ENCODE data around the gene GABRB1.

Gene GABRB1

DNA sequence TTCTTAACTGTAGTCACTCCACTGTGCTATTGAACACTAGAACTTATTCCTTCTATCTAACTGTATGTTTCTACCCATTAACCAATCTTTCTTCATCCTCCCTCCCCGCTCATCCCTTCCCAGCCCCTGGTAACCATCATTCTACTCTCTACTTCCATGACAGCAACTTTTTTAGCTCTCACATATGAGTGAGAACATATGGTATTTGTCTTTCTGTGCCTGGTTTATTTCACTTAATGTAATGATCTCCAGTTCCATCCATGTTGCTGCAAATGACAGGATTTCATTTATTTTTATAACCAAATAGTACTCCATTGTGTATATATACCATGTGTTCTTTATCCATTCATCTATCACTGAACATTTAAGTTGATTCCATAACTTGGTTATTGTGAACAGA, 186.5 kb downstream of the GABRB1 start:
- DNase-seq: no peak

DNA sequence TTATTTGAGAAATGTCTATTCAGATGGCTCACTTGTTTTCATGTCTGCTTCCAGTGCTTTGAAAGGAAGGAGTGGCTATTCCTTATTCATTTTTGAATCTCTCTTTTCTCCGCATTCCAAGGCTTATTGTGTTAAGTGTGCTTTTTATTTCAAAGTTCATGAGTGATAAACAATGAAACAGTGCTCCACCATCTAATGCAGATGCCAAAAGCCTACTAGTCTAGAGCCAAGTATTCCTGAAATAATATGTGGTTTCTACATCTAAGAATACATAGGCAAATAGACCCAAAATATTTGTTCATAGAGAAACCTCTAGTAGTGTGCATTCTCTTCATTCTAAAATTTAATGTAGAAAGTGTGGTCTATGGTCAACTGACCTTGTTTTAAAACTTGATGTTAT, 187.3 kb downstream of the GABRB1 start:
- H3K4me3 ChIP-seq (ENCODE audit: insufficient read depth, low read depth, low read length, poor library complexity, severe bottlenecking): no peak overlapping the region
- H3K4me1 ChIP-seq (ENCODE audit: control insufficient read depth, insufficient read depth, low read length, poor library complexity, severe bottlenecking): no peaks in the 10 kb centered on the region
- no peaks in the 10 kb centered on the region for H3K9me3 ChIP-seq (ENCODE audit: control insufficient read depth, low read length)
- no peaks in the 10 kb centered on the region for H3K36me3 ChIP-seq (ENCODE audit: control insufficient read depth, insufficient read depth, low read length)
- no peak overlapping the region for H3K27ac ChIP-seq (ENCODE audit: insufficient read depth, low read length, poor library complexity, severe bottlenecking)
- H3K27me3 ChIP-seq (replicated peaks; ENCODE audit: control insufficient read depth, insufficient read depth, low read length, poor library complexity, severe bottlenecking): no peaks in the 10 kb centered on the region
- DNase-seq: no peak

More for the DNA sequence above, 186.5 kb downstream of the GABRB1 start:
- no peaks in the 10 kb centered on the region for H3K36me3 ChIP-seq (ENCODE audit: control insufficient read depth, insufficient read depth, low read length)
- H3K9me3 ChIP-seq (ENCODE audit: control insufficient read depth, low read length): no peaks in the 10 kb centered on the region
- no peak overlapping the region for H3K4me3 ChIP-seq (ENCODE audit: insufficient read depth, low read depth, low read length, poor library complexity, severe bottlenecking)
- no peak overlapping the region for H3K27ac ChIP-seq (ENCODE audit: insufficient read depth, low read length, poor library complexity, severe bottlenecking)
- H3K4me1 ChIP-seq (ENCODE audit: control insufficient read depth, insufficient read depth, low read length, poor library complexity, severe bottlenecking): no peaks in the 10 kb centered on the region
- no peaks in the 10 kb centered on the region for H3K27me3 ChIP-seq (replicated peaks; ENCODE audit: control insufficient read depth, insufficient read depth, low read length, poor library complexity, severe bottlenecking)

DNA sequence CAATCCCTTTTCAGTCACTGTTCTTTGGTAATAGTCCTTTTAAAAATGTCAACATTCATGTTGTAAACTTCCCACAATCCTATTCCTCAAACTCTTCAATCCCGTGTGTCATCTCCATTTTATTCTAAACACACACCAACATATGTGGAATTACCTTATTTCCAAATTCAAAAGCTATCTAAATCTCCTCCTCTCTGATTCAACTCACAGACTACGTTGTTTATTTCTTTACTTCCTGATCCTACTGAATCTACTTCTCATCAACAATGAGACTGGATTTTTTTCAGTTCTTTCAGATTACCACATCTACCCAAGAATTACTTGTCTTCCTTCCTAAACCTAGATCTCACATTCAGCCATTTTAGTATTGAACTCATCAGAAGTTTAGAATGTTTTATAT, 188.2 kb downstream of the GABRB1 start:
- Histone ChIP-seq H3K9me3 (ENCODE audit: control insufficient read depth, low read length) (no peaks in the 10 kb centered on the region), H3K27me3 (replicated peaks; ENCODE audit: control insufficient read depth, insufficient read depth, low read length, poor library complexity, severe bottlenecking) (no peaks in the 10 kb centered on the region), H3K4me3 (ENCODE audit: insufficient read depth, low read depth, low read length, poor library complexity, severe bottlenecking) (no peak overlapping the region), H3K27ac (ENCODE audit: insufficient read depth, low read length, poor library complexity, severe bottlenecking) (no peak overlapping the region), H3K36me3 (ENCODE audit: control insufficient read depth, insufficient read depth, low read length) (no peaks in the 10 kb centered on the region), H3K4me1 (ENCODE audit: control insufficient read depth, insufficient read depth, low read length, poor library complexity, severe bottlenecking) (no peaks in the 10 kb centered on the region)
- no peak for DNase-seq

DNA sequence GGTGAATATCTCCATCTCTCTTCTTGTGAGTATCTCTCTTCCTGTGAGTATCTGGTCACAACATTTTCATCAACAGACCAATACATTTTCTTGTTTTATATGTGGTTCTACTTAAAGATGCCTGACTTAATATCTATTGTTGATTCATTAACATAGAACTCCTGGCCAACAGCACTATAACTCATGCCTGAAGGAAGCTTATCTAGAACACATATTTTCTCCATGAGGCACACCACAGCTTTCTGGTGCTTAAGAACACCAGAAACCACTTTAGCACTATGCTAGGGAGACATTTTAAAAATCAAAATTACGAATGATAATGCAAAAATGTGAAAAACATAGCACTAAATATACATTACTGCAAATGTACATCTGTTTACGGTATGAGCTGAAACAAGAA, 190.4 kb downstream of the GABRB1 start:
- H3K4me1 ChIP-seq (ENCODE audit: control insufficient read depth, insufficient read depth, low read length, poor library complexity, severe bottlenecking): no peaks in the 10 kb centered on the region
- DNase-seq: no peak

DNA sequence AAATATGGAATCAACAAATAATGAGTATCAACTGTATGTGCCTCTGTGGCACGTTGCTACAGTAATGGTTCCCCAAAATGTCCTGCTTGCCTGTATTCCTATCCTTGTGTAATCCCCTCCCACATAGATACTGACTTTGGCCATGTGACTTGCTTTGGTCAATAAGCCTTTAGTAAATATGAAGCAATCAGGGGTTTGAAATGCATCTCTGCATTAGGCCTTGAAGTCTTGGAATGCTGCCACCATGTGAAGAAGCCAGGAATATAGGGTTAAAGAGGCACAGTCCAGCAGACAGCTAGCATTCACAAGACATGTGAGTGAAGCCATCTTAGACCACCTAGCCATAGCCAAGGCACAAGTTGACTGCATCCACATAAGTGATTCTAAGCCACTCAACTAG, 190.9 kb downstream of the GABRB1 start:
- H3K36me3 ChIP-seq (ENCODE audit: control insufficient read depth, insufficient read depth, low read length): no peaks in the 10 kb centered on the region
- H3K4me3 ChIP-seq (ENCODE audit: insufficient read depth, low read depth, low read length, poor library complexity, severe bottlenecking): no peak overlapping the region
- no peaks in the 10 kb centered on the region for H3K4me1 ChIP-seq (ENCODE audit: control insufficient read depth, insufficient read depth, low read length, poor library complexity, severe bottlenecking)
- H3K9me3 ChIP-seq (ENCODE audit: control insufficient read depth, low read length): no peaks in the 10 kb centered on the region
- no peak for DNase-seq
- H3K27me3 ChIP-seq (replicated peaks; ENCODE audit: control insufficient read depth, insufficient read depth, low read length, poor library complexity, severe bottlenecking): no peaks in the 10 kb centered on the region
- no peak overlapping the region for H3K27ac ChIP-seq (ENCODE audit: insufficient read depth, low read length, poor library complexity, severe bottlenecking)

More for the DNA sequence above, 190.4 kb downstream of the GABRB1 start:
- Histone ChIP-seq H3K27ac (ENCODE audit: insufficient read depth, low read length, poor library complexity, severe bottlenecking) (no peak overlapping the region), H3K36me3 (ENCODE audit: control insufficient read depth, insufficient read depth, low read length) (no peaks in the 10 kb centered on the region), H3K27me3 (replicated peaks; ENCODE audit: control insufficient read depth, insufficient read depth, low read length, poor library complexity, severe bottlenecking) (no peaks in the 10 kb centered on the region), H3K9me3 (ENCODE audit: control insufficient read depth, low read length) (no peaks in the 10 kb centered on the region), H3K4me3 (ENCODE audit: insufficient read depth, low read depth, low read length, poor library complexity, severe bottlenecking) (no peak overlapping the region)

DNA sequence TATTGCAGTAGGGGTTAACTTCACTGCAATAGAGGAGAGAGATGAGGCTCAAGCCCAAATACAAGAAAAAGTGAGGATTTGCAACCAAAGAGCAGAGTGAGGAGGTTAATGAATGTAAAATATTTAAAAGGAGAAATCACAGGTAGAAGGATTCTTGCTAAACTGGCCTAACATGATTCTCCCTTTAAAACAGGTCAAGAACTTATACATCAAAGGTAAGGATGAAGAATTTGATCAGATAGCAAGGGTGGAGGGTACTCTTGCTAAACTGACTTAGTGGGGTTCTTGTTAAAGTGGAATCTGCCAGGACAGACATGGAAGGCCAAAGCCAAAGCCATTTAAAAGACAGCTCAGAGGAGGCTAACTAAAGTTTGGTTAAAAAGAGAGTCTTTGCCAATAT, 193.0 kb downstream of the GABRB1 start:
- H3K4me3 ChIP-seq (ENCODE audit: insufficient read depth, low read depth, low read length, poor library complexity, severe bottlenecking): no peak overlapping the region
- H3K27me3 ChIP-seq (replicated peaks; ENCODE audit: control insufficient read depth, insufficient read depth, low read length, poor library complexity, severe bottlenecking): no peaks in the 10 kb centered on the region
- no peaks in the 10 kb centered on the region for H3K4me1 ChIP-seq (ENCODE audit: control insufficient read depth, insufficient read depth, low read length, poor library complexity, severe bottlenecking)
- H3K9me3 ChIP-seq (ENCODE audit: control insufficient read depth, low read length): no peaks in the 10 kb centered on the region
- no peak overlapping the region for H3K27ac ChIP-seq (ENCODE audit: insufficient read depth, low read length, poor library complexity, severe bottlenecking)
- no peak for DNase-seq
- H3K36me3 ChIP-seq (ENCODE audit: control insufficient read depth, insufficient read depth, low read length): no peaks in the 10 kb centered on the region

DNA sequence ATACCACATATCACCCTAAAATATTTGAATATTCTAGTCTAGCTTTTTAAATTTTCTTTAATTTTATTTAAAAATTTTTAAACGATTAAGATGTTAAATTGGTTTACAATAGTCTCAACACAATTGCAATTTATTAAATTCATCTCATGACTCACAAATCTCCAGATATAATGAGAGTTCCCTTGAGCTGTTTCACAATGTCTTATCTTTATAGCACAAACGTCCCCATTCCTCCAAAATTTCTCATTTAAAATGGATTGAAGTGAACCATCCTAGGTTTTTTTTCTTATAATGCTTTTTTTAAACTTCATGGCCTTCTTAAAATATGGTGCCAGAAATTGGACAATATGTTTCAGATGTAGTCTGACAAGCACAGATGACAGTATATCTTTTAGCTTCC, 204.4 kb downstream of the GABRB1 start:
- no peak for DNase-seq
- no peaks in the 10 kb centered on the region for H3K9me3 ChIP-seq (ENCODE audit: control insufficient read depth, low read length)
- no peak overlapping the region for H3K27ac ChIP-seq (ENCODE audit: insufficient read depth, low read length, poor library complexity, severe bottlenecking)
- H3K4me3 ChIP-seq (ENCODE audit: insufficient read depth, low read depth, low read length, poor library complexity, severe bottlenecking): no peak overlapping the region
- no peaks in the 10 kb centered on the region for H3K4me1 ChIP-seq (ENCODE audit: control insufficient read depth, insufficient read depth, low read length, poor library complexity, severe bottlenecking)
- H3K27me3 ChIP-seq (replicated peaks; ENCODE audit: control insufficient read depth, insufficient read depth, low read length, poor library complexity, severe bottlenecking): no peaks in the 10 kb centered on the region
- no peaks in the 10 kb centered on the region for H3K36me3 ChIP-seq (ENCODE audit: control insufficient read depth, insufficient read depth, low read length)

DNA sequence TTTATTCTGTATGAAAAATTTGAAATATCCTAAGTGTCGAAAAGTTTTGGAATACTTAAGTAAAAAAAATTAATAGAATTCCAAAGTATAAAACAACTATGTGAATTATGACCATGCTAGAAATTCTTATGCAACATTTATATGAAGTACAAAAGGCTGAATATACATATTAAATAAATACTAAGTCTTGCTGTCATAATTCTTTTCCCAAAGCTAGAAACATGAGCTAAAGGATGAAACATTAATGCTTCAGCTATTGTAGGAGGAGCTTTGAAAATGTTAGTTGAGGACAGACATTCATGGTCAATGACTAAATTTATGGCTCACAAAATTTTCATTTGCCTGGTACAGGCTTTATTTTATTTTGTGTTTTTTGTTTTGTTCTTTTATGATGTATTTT, 207.3 kb downstream of the GABRB1 start:
- Histone ChIP-seq H3K36me3 (ENCODE audit: control insufficient read depth, insufficient read depth, low read length) (no peaks in the 10 kb centered on the region), H3K27ac (ENCODE audit: insufficient read depth, low read length, poor library complexity, severe bottlenecking) (no peak overlapping the region), H3K9me3 (ENCODE audit: control insufficient read depth, low read length) (no peaks in the 10 kb centered on the region), H3K4me3 (ENCODE audit: insufficient read depth, low read depth, low read length, poor library complexity, severe bottlenecking) (no peak overlapping the region), H3K27me3 (replicated peaks; ENCODE audit: control insufficient read depth, insufficient read depth, low read length, poor library complexity, severe bottlenecking) (no peaks in the 10 kb centered on the region), H3K4me1 (ENCODE audit: control insufficient read depth, insufficient read depth, low read length, poor library complexity, severe bottlenecking) (no peaks in the 10 kb centered on the region)
- no peak for DNase-seq

DNA sequence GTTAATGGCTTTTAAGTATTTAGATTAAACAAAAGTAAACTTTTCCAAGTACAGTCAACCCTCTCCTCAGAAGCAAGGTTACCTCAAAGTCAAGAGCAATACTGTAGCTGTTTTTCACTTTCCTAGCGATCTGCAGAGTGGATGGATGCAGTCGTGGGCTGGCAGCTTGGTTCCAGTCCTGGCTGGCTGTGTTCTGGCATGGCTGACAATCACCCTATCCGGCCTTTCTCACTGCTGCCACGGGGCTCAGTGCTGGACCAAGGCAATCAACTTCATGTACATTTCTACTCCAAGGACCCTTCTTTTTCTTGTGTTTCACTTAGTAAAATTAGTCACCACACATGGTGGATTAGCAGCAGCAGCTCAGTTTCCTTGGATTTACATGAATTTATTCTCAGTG, 208.3 kb downstream of the GABRB1 start:
- no peak overlapping the region for H3K4me3 ChIP-seq (ENCODE audit: insufficient read depth, low read depth, low read length, poor library complexity, severe bottlenecking)
- H3K9me3 ChIP-seq (ENCODE audit: control insufficient read depth, low read length): no peaks in the 10 kb centered on the region
- no peak overlapping the region for H3K27ac ChIP-seq (ENCODE audit: insufficient read depth, low read length, poor library complexity, severe bottlenecking)
- no peaks in the 10 kb centered on the region for H3K27me3 ChIP-seq (replicated peaks; ENCODE audit: control insufficient read depth, insufficient read depth, low read length, poor library complexity, severe bottlenecking)
- no peak for DNase-seq
- no peaks in the 10 kb centered on the region for H3K36me3 ChIP-seq (ENCODE audit: control insufficient read depth, insufficient read depth, low read length)
- no peaks in the 10 kb centered on the region for H3K4me1 ChIP-seq (ENCODE audit: control insufficient read depth, insufficient read depth, low read length, poor library complexity, severe bottlenecking)

DNA sequence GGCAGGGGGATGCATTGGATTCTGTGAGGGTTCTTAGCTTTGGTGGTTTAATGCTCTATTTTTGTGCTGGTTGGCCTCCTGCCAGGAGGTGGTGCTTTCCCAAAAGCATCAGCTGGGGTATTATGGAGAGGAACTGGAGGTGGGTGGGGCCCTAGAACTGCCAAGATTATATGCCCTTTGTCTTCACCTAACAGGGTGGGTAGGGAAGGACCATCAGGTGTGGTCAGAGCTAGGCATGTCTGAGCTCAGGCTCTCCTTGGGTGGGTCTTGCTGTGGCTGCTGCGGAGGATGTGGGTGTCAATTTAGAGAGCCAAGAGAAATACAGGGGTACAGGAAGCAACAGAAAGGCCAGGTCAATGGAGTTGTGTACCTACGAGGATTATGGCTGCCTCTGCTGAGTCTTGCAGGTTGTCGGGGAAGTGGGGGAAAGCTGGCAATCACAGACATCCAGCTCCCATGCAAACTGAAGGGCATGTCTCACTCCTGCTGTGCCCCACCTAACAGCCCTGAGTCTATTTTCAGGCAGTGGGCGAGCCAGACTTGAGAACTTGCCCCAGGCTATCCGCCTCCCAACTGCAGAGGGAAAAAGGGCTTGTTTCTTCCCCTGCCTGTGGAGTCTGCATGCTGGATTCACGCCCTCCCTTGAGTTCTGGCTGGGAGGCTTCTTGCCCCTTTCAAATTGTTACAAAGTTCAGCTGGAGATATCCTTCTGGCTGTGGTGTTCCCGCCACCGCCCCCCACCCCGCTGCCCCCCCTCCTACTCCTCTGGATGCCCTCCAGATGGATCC, 220.2 kb downstream of the GABRB1 start:
- no peaks in the 10 kb centered on the region for H3K4me1 ChIP-seq (ENCODE audit: control insufficient read depth, insufficient read depth, low read length, poor library complexity, severe bottlenecking)
- no peaks in the 10 kb centered on the region for H3K36me3 ChIP-seq (ENCODE audit: control insufficient read depth, insufficient read depth, low read length)
- H3K4me3 ChIP-seq (ENCODE audit: insufficient read depth, low read depth, low read length, poor library complexity, severe bottlenecking): no peak overlapping the region
- no peak overlapping the region for H3K27ac ChIP-seq (ENCODE audit: insufficient read depth, low read length, poor library complexity, severe bottlenecking)
- DNase-seq: no peak
- no peaks in the 10 kb centered on the region for H3K9me3 ChIP-seq (ENCODE audit: control insufficient read depth, low read length)
- no peaks in the 10 kb centered on the region for H3K27me3 ChIP-seq (replicated peaks; ENCODE audit: control insufficient read depth, insufficient read depth, low read length, poor library complexity, severe bottlenecking)
